Liver (tissue), 9 donors: ENCODE data around the gene CCDC136. TPM values are rescaled to one million over a fixed set of nuclear protein-coding genes. Genes with fewer than 3 reads are reported as not detected.

Experiments
- DNase-seq: peaks from one replicate; pipeline ENCODE4 v3.0.0-alpha.2; 2017; ENCODE audit warnings: low spot score
- H3K27ac ChIP-seq, 2 donors: one replicate each; pipeline ENCODE4 v1.7.0; 2013; ENCODE audit warnings: inconsistent platforms in 2 of 2, low read length in 2 of 2, control low read depth in 1 of 2, low read depth in 1 of 2, mild to moderate bottlenecking in 1 of 2
- H3K27me3 ChIP-seq, 4 donors: one replicate each; pipeline versions ENCODE4 v1.6.1 to v1.7.0; 2013; ENCODE audit warnings: low read length in 3 of 4, inconsistent platforms in 1 of 4, mild to moderate bottlenecking in 1 of 4, moderate library complexity in 1 of 4; ENCODE audit not compliant: control insufficient read depth in 4 of 4, insufficient read depth in 4 of 4
- H3K36me3 ChIP-seq, 4 donors: one replicate each; pipeline versions ENCODE4 v1.6.1 to v1.7.0; 2013; ENCODE audit warnings: low read length in 3 of 4, mild to moderate bottlenecking in 3 of 4, low read depth in 1 of 4, moderate library complexity in 1 of 4; ENCODE audit not compliant: control insufficient read depth in 4 of 4, insufficient read depth in 3 of 4
- H3K4me1 ChIP-seq, 4 donors: one replicate each; pipeline versions ENCODE4 v1.6.1 to v1.7.0; 2013; ENCODE audit warnings: low read length in 3 of 4, mild to moderate bottlenecking in 3 of 4, moderate library complexity in 1 of 4; ENCODE audit not compliant: control insufficient read depth in 4 of 4, insufficient read depth in 4 of 4
- H3K4me3 ChIP-seq, 3 donors: one replicate each; pipeline versions ENCODE4 v1.6.1 to v1.7.0; 2013; ENCODE audit warnings: low read length in 3 of 3, control low read depth in 1 of 3, low read depth in 1 of 3, mild to moderate bottlenecking in 1 of 3
- H3K9ac ChIP-seq, 2 donors: one replicate each; pipeline ENCODE4 v1.7.0; 2013; ENCODE audit warnings: low read length in 2 of 2, mild to moderate bottlenecking in 2 of 2, moderate library complexity in 2 of 2, control low read depth in 1 of 2, low read depth in 1 of 2
- H3K9me3 ChIP-seq, 4 donors: one replicate each; pipeline versions ENCODE4 v1.6.1 to v1.7.0; 2013; ENCODE audit warnings: low read length in 3 of 4; ENCODE audit not compliant: control insufficient read depth in 4 of 4
- EGR1 ChIP-seq, 2 donors: IDR thresholded peaks; 2 replicates each; pipeline ENCODE4 v1.6.1; 2016 to 2018; ENCODE audit warnings: antibody characterized with exemption in 2 of 2, low read depth in 2 of 2
- FOXA1 ChIP-seq: IDR thresholded peaks from 2 replicates; pipeline ENCODE4 v1.6.1; 2016; ENCODE audit warnings: antibody characterized with exemption
- FOXA2 ChIP-seq: IDR thresholded peaks from 2 replicates; pipeline ENCODE4 v1.6.1; 2016; ENCODE audit warnings: antibody characterized with exemption
- GABPA ChIP-seq, 2 donors: IDR thresholded peaks in 1 of 2; conservative IDR thresholded peaks in 1 of 2; 2 replicates each; pipeline ENCODE4 v1.6.1; 2016; ENCODE audit warnings: antibody characterized with exemption in 2 of 2, mild to moderate bottlenecking in 1 of 2, moderate library complexity in 1 of 2
- HNF4A ChIP-seq, 2 donors: conservative IDR thresholded peaks; 2 replicates each; pipeline ENCODE4 v1.6.1; 2016; ENCODE audit warnings: antibody characterized with exemption in 2 of 2, mild to moderate bottlenecking in 2 of 2
- HNF4G ChIP-seq: IDR thresholded peaks from 2 replicates; pipeline ENCODE4 v1.6.1; 2016; ENCODE audit warnings: antibody characterized with exemption
- JUND ChIP-seq, 2 donors: IDR thresholded peaks; 2 replicates each; pipeline ENCODE4 v1.6.1; 2016; ENCODE audit warnings: antibody characterized with exemption in 2 of 2
- NR2F2 ChIP-seq: IDR thresholded peaks from 2 replicates; pipeline ENCODE4 v1.6.1; 2016; ENCODE audit warnings: antibody characterized with exemption
- RAD21 ChIP-seq, 2 donors: IDR thresholded peaks; 2 replicates each; pipeline ENCODE4 v1.6.1; 2016; ENCODE audit warnings: antibody characterized with exemption in 2 of 2, mild to moderate bottlenecking in 2 of 2
- RXRA ChIP-seq, 2 donors: IDR thresholded peaks; 2 replicates each; pipeline ENCODE4 v1.6.1; 2017 to 2018; ENCODE audit warnings: antibody characterized with exemption in 2 of 2, mild to moderate bottlenecking in 1 of 2
- TAF1 ChIP-seq: conservative IDR thresholded peaks from 2 replicates; pipeline ENCODE4 v1.6.1; 2016; ENCODE audit warnings: antibody characterized with exemption, mild to moderate bottlenecking
- YY1 ChIP-seq: IDR thresholded peaks from 2 replicates; pipeline ENCODE4 v1.6.1; 2016; ENCODE audit warnings: antibody characterized with exemption, mild to moderate bottlenecking
- WGBS: extraction: QIAGEN DNeasy Blood & Tissue Kit; methylation state at CpG from one replicate; pipeline ENCODE4 v1.1.7; 2013; 5-methylcytosine and 5-hydroxymethylcytosine counted together
- polyA plus RNA-seq, 2 donors: library from polyadenylated mRNA; stranded (reverse) in 1 of 2; unstranded in 1 of 2; fragments of 200-250 nt in 1 of 2; fragments of >200 nt in 1 of 2; fragmentation: Nextera tagmentation in 1 of 2; extraction: Ambion mirVana in 1 of 2; gene quantifications; one replicate each; pipeline versions ENCODE4 v1.2.1 to v1.2.3, GENCODE V29; 2013 to 2015
- total RNA-seq, 2 donors: library from RNA; depleted of rRNA; stranded (reverse); fragments of >200 nt; gene quantifications; one replicate each; pipeline ENCODE4 v1.2.3, GENCODE V29; 2014
- TF ChIP-seq, protein P1 (sequence below): IDR thresholded peaks from 2 replicates; pipeline ENCODE4 v1.6.1; 2016; ENCODE audit warnings: antibody characterized with exemption, mild to moderate bottlenecking
- TF ChIP-seq, protein P2 (sequence below): IDR thresholded peaks from 2 replicates; pipeline ENCODE4 v1.6.1; 2016; ENCODE audit warnings: antibody characterized with exemption
- TF ChIP-seq, protein P3 (sequence below): IDR thresholded peaks from 2 replicates; pipeline ENCODE4 v1.6.1; 2016; ENCODE audit warnings: antibody characterized with exemption
- TF ChIP-seq, protein P4 (sequence below): fragments of 150-350 bp; IDR thresholded peaks from 2 replicates; pipeline ENCODE4 v1.5.1; 2017; ENCODE audit warnings: improper control_type of control experiment, low read depth, low read length; ENCODE audit not compliant: missing input control
- TF ChIP-seq, protein P5 (sequence below): IDR thresholded peaks from 2 replicates; pipeline ENCODE4 v1.6.1; 2016; ENCODE audit warnings: antibody characterized with exemption
- donor health status: healthy.
- donor health status: healthy.
- donor health status: healthy.
- donor health status: healthy.
- donor health status: healthy.

CCDC136 gene
- total and polyA plus RNA-seq, 4 donors = 0.09 to 0.59 (median 0.22) TPM

DNA sequence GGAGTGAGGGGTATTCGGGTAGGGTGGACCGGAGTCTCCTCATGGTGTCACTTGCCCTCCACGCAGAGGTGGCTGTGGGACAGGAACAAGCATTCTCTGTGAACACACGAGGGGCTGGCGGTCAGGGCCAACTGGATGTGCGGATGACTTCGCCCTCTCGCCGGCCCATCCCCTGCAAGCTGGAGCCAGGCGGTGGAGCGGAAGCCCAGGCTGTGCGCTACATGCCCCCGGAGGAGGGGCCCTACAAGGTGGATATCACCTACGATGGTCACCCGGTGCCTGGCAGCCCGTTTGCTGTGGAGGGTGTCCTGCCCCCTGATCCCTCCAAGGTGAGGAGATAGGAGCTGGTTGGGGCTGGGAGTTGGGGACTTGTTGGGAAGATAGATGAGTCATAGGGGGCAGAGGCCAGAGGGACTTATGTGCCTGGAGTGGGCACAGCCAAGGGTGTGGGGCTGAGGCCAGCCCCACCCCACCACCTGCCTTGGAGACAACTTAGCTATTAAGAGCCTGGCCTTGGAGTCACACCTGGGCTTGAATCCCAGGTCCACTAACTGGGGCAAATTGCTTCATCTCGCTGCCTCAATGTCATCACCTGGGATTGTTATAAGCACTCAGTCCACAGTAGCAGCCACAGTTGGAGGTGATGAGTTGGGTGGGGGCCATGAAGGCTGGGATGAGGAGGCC is 52.3 kb downstream of the CCDC136 start:
- no peaks in the 10 kb centered on the region for H3K27me3 ChIP-seq
- no peak overlapping the region for H3K4me3 ChIP-seq
- H3K9ac ChIP-seq = no peak overlapping the region
- H3K36me3 ChIP-seq = no peaks in the 10 kb centered on the region
- 92% methylated on average over 17 of the region's 17 CpGs for WGBS
- TF ChIP-seq, protein P1, sequence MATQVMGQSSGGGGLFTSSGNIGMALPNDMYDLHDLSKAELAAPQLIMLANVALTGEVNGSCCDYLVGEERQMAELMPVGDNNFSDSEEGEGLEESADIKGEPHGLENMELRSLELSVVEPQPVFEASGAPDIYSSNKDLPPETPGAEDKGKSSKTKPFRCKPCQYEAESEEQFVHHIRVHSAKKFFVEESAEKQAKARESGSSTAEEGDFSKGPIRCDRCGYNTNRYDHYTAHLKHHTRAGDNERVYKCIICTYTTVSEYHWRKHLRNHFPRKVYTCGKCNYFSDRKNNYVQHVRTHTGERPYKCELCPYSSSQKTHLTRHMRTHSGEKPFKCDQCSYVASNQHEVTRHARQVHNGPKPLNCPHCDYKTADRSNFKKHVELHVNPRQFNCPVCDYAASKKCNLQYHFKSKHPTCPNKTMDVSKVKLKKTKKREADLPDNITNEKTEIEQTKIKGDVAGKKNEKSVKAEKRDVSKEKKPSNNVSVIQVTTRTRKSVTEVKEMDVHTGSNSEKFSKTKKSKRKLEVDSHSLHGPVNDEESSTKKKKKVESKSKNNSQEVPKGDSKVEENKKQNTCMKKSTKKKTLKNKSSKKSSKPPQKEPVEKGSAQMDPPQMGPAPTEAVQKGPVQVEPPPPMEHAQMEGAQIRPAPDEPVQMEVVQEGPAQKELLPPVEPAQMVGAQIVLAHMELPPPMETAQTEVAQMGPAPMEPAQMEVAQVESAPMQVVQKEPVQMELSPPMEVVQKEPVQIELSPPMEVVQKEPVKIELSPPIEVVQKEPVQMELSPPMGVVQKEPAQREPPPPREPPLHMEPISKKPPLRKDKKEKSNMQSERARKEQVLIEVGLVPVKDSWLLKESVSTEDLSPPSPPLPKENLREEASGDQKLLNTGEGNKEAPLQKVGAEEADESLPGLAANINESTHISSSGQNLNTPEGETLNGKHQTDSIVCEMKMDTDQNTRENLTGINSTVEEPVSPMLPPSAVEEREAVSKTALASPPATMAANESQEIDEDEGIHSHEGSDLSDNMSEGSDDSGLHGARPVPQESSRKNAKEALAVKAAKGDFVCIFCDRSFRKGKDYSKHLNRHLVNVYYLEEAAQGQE = no peak
- TF ChIP-seq NR2F2 (no peak), EGR1 (IDR thresholded peaks at IDR 0.05; ENCODE audit: low read depth in 2 of 2) (no peak), FOXA1 (no peak), HNF4A (conservative IDR thresholded peaks at IDR 0.05) (no peak), FOXA2 (no peak), TAF1 (no peak), RAD21 (IDR thresholded peaks at IDR 0.05) (no peak)
- TF ChIP-seq, protein P2, sequence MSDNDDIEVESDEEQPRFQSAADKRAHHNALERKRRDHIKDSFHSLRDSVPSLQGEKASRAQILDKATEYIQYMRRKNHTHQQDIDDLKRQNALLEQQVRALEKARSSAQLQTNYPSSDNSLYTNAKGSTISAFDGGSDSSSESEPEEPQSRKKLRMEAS = no peak
- TF ChIP-seq, protein P3, sequence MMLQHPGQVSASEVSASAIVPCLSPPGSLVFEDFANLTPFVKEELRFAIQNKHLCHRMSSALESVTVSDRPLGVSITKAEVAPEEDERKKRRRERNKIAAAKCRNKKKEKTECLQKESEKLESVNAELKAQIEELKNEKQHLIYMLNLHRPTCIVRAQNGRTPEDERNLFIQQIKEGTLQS = no peak
- TF ChIP-seq, protein P4, sequence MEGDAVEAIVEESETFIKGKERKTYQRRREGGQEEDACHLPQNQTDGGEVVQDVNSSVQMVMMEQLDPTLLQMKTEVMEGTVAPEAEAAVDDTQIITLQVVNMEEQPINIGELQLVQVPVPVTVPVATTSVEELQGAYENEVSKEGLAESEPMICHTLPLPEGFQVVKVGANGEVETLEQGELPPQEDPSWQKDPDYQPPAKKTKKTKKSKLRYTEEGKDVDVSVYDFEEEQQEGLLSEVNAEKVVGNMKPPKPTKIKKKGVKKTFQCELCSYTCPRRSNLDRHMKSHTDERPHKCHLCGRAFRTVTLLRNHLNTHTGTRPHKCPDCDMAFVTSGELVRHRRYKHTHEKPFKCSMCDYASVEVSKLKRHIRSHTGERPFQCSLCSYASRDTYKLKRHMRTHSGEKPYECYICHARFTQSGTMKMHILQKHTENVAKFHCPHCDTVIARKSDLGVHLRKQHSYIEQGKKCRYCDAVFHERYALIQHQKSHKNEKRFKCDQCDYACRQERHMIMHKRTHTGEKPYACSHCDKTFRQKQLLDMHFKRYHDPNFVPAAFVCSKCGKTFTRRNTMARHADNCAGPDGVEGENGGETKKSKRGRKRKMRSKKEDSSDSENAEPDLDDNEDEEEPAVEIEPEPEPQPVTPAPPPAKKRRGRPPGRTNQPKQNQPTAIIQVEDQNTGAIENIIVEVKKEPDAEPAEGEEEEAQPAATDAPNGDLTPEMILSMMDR = no peak
- no peak overlapping the region for H3K27ac ChIP-seq
- no peak for DNase-seq
- no peaks in the 10 kb centered on the region for H3K9me3 ChIP-seq
- no peaks in the 10 kb centered on the region for H3K4me1 ChIP-seq

DNA sequence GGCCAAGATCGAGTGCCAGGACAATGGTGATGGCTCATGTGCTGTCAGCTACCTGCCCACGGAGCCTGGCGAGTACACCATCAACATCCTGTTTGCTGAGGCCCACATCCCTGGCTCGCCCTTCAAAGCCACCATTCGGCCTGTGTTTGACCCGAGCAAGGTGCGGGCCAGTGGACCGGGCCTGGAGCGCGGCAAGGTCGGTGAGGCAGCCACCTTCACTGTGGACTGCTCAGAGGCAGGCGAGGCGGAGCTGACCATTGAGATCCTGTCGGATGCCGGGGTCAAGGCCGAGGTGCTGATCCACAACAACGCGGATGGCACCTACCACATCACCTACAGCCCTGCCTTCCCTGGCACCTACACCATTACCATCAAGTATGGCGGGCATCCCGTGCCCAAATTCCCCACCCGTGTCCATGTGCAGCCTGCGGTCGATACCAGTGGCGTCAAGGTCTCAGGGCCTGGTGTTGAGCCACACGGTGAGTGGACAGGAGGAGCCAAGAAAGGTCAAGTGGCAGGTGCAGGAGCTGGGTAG is 53.1 kb downstream of the CCDC136 start:
- TF ChIP-seq TAF1 = no peak
- TF ChIP-seq RXRA (IDR thresholded peaks at IDR 0.05) = no peak
- TF ChIP-seq JUND (IDR thresholded peaks at IDR 0.05) = no peak
- no peak for TF ChIP-seq EGR1 (IDR thresholded peaks at IDR 0.05; ENCODE audit: low read depth in 2 of 2)
- TF ChIP-seq, protein P5, sequence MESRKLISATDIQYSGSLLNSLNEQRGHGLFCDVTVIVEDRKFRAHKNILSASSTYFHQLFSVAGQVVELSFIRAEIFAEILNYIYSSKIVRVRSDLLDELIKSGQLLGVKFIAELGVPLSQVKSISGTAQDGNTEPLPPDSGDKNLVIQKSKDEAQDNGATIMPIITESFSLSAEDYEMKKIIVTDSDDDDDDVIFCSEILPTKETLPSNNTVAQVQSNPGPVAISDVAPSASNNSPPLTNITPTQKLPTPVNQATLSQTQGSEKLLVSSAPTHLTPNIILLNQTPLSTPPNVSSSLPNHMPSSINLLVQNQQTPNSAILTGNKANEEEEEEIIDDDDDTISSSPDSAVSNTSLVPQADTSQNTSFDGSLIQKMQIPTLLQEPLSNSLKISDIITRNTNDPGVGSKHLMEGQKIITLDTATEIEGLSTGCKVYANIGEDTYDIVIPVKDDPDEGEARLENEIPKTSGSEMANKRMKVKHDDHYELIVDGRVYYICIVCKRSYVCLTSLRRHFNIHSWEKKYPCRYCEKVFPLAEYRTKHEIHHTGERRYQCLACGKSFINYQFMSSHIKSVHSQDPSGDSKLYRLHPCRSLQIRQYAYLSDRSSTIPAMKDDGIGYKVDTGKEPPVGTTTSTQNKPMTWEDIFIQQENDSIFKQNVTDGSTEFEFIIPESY = no peak
- TF ChIP-seq GABPA (IDR thresholded peaks at IDR 0.05 in 1 of 2, conservative IDR thresholded peaks at IDR 0.05 in 1 of 2) = no peak
- no peak for TF ChIP-seq HNF4A (conservative IDR thresholded peaks at IDR 0.05)
- no peak for TF ChIP-seq YY1
- TF ChIP-seq, protein P2 = no peak
- TF ChIP-seq, protein P1 = no peak
- TF ChIP-seq HNF4G = no peak
- TF ChIP-seq, protein P3 = no peak
- no peak for TF ChIP-seq FOXA1
- 94% methylated on average over 25 of the region's 25 CpGs for WGBS
- no peak for DNase-seq
- H3K36me3 ChIP-seq = no peaks in the 10 kb centered on the region
- H3K4me3 ChIP-seq = no peak overlapping the region
- no peak overlapping the region for H3K27ac ChIP-seq
- H3K27me3 ChIP-seq = no peaks in the 10 kb centered on the region
- H3K4me1 ChIP-seq = no peaks in the 10 kb centered on the region
- no peak overlapping the region for H3K9ac ChIP-seq
- H3K9me3 ChIP-seq = no peaks in the 10 kb centered on the region
